Astrocyte of the hippocampus (primary cell): ENCODE measurements around the gene C2CD2.

ENCODE experiments used
- DNase-seq: peaks from one replicate; pipeline ENCODE4 v3.0.0; 2011; ENCODE audit warnings: low read depth, low spot score

Gene C2CD2

DNA sequence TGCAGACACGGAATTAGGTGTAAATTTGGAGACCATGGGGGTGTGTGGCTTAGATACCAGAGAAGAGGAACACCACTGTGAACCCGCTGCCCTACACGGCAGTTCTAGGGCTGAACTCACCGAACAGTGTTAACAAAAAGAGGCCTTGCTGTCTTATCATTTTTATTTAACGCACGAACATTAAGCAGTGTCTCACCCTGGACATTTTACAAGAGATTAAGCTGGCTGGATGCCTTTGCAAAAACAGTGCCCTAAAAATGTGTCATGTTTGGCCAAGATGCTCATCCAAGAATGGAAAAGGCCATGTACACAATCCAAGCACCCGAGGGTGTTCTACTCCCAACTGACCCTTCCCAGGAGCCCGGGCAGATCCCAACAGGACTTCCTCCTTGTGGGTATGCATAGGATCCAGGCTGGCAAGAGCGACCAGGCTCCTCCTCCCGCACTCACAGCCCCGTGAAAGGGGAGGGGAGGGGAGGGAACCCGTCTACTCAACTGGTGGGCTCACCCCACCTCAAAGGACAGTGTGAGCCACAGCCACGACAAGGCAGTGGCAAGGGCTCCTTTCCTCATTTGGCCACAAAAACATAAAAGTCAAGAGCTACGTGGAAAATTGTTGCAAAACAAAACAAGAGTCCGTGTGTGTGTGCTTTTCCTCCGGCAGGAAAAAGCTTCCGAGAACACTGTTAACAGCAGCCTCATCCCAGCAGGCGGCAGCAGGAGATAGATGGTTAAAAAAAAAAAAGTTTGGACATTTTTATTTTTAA lies 20.3 kb downstream of the C2CD2 start:
- DNase-seq, result no peak

DNA sequence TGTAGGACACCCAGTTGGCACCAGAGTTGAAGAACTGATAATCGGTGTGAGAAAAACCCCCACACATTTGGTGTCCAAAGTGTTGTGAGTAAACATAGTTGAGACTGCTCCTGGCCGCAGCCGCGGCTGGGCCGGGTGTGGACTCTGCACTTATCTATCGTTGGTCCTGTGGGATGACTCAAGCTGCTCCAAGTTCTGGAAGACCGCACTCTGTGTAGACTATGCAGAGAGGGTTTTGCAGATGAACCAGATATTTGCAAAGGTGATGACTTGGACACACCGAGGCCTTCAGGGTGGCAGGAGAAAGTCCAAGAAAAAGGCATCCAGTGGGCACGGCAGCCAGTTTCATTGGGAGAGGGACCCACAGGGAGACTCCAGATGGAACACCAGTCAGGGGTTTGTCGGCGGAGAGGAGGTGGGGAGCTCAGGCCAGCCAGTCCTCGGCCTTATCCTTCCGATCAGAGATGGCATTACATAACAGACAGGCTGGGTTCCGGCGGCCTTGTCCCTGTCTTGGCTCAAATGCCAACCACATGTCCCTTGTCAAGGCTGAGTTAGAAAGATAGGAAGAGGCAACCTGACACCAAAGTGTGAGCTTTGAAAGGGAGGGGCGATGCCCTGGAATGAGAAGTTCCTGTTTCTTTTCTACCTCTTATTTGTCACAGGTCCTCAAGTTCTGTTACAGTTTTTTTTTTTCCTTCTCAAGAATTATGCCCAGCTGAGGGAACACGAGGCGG lies 21.1 kb downstream of the C2CD2 start:
- peak; percentile 65 for DNase-seq

DNA sequence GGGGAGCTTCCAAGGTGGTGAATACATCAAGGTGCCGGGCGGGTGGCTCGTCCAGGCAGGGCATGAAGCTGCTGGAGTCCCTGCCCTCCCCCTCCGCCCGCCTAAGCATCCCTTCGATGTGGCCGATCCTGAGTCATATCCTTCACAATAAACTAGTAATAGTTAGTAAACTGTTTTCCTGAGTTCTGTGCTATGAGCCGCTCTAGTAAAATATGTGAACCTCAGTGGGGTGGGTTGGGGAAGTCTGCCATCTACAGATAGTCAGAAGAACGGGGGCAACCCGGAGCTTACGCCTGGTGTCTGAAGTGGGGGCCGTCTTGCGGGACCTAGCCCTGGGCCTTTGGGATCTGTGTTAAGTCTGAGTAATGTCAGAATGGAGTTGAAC lies 21.6 kb downstream of the C2CD2 start:
- DNase-seq, result peak; percentile 87

DNA sequence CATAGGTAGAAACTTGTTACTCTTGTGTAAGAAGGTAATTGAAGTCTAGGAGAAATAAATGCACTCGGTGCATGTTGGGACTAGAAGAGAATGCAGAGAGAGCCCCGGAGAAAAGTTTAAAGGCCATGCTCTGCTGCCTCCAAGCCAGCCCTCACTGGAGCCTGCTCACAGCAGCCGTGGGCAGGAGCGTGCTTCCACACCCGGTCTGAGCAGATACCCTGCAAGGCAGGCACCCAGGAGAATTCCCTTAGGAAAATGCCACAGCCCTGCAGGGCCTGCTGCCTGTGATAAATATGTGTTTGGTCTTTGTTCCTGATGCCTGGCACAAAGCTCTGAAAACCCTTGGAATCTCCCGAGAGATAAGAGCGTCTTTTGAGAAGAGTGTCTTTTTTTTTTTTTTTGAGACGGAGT lies 22.8 kb downstream of the C2CD2 start:
- DNase-seq, result peak; percentile 26

DNA sequence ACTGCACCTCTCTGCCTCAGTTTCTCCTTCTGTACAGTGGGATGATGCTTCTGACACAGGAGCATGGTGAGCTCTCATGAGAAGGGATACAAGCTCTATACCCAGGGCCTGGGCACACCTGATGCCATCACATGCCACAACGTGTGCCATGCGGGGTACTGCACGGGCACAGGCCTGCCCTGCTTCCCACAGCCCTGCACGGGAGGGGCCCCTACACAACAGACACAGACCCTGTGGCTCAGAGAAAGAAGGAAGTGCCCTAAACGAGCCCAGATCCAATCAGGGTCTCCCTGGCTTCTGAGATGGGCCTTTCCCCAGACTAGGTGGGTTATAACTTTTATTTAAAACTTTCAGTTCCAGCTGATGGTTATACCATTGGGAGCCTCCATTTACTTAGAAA lies 24.6 kb downstream of the C2CD2 start:
- no peak for DNase-seq

DNA sequence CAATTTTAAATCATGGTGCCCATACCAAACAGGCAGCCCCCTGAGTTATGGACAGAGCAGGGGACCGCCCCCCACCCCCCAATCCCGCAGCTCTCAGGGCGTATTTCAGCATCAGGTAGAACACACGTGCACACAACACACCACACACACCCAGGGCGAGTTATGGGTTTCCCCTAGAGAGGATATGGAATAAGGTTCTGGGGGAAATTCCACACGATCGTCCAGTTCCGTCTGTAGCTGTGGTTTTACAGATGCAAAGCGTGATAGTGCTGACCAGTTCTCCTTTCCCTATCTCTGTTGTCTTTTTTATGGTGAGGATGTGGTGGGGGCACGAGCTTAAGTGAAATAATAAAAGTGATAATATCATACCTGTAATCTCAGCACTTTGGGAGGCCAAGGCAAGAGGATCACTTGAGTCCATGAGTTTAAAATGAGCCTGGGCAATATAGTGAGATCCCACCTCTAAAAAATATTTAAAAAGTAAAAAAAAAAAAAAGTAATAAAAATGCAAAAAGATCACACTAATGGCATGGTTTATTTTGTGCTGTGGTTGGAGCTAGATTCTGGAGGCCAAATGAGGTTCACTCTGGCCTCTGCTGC lies 25.1 kb downstream of the C2CD2 start:
- no peak for DNase-seq

DNA sequence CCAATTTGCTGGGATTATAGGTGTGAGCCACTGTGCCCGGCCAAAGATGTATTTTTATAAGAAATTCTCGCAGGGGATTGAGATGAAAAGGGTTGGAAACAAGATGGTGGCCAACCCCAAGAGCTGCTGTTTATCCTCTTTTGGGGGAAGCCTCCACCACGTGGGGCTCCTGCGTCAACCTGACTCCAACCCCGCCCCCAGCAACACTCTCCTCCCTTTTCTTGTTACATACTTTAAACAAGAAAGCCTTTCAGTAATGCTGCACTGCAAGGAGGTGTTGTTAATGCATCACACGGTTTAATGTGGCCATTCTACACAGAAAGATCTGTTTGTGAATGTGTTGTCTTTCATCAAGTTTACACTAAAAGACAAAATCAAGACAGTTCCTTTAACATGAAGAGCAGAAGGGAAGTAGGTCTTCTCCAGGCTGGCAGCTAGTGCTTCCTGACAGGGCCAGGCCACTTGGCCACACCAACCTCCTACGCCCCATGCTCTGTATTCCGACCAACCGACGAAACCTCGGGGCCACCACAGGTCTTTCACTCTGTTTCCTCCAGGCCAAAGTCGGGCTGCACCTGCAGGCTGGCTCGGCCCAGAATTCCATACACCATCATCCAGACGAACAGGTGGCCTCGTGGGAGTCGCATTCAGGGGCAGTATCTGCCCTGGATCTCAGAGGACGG lies 25.9 kb downstream of the C2CD2 start:
- no peak for DNase-seq

DNA sequence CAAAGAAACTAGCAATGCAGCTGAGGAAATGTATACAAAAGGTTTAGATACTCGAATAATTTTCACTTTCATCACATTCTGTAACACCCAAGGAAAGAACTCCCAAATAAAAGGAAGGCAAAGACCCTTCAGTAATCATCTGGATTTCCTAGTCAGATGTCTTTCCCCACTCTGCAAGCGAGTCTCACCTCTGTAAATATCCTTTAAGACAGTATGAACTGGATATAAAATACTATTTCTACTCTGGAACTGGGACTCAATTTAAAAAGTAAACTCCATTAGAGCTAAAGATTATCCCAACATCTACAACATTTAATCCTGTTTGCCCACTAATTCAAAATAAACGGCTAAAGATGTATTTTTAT lies 27.0 kb downstream of the C2CD2 start:
- no peak for DNase-seq

DNA sequence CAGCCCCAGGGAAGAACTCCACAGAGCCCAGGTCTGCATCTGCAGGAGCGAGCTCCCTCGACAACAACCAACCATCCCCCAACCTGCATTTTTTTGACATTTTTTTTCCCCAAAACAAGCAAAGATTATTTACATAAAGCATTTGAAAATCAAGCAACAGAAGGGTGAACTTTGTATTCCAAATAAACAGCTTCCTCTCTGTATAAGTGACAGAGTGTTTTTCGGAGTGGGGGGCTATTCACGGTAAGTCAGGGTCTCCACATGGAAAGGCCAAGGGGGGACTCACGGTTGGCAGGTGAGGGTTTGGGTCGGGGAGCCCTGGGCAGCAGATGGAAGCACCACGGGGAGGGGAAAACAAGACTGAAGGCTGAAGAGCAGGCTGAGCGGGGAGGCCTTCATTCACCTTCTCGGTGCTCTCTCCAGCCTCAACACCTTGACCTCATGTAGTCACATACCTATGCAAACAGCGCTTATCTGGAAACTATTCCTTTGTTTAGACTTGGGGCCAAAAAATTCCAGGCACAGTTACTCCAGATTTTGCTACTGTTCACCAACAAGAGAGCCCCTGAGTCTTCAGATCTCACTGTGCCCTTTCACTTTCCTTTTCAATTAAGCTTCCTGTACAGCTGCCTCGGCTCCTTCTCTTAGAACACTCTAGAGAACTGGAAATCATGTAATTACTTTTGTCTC lies 27.6 kb downstream of the C2CD2 start:
- peak; percentile 64 for DNase-seq

DNA sequence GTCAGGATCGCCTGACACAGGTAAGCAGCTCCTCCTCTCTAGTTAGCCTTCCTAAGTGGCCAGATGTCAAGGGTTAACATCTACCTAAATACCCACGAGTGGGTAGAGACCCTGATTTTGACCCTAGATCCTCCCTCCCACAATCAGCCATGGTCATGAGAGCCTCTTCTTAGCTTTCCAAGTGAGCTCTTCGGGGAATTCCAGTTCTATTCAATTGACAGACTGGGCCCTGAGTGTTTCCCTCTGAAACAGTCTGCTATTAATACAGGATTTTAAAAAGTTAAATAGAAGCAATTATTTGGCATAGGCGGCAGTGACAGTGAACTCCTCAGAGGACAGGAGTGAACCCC lies 28.1 kb downstream of the C2CD2 start:
- DNase-seq, result no peak

DNA sequence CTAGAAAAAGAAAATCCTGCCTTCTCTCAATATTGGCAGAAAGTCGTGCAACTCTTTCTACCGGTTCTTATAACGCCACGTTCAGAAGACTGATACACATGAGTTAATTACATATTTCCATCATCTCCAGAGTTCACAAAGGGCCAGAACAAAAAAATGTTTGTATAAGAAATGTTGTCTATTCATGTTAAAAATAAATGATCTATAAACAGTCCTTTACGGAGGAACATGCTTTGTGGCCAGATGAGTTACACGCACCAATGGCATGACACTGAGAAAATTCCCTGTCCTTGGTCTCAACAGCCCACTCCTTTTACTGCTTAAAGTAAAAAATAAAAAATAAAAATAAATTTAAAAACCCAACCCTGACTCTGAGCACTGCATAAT lies 29.5 kb downstream of the C2CD2 start:
- DNase-seq, result peak; percentile 14

DNA sequence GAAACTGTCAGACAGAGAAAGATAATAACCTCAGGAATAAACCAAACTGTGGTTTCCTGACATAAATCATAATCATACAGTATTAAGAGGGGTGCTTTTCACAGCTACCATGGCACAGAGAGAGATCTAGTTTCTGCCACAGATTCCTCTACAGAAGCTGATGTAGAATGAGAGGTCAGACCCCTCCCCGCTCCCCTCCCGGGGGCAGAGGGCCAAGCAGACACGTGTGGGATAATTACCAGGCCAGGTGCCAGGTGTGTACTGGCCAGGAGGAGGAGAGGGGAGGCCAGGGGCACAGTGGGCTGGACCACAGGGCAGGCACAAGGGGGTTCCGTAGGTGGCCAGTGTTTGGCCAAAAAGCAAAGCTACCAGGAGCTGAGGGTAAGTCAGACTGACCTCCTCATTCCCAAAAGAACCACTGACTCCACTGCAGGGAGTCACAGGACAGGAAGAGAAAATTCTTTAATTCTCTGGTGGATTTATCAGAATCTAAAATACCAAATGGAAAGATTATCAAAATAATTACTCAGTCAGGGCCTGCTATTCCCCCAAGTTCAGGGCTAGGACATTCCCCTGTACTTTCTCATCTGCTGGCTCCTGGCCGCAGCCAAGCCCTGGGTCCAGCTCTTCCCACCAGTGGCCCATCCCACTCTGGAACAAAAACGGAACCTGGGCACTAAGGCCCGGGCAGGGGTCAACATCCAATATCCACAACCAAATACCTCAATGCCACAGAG lies 30.0 kb downstream of the C2CD2 start:
- DNase-seq, result peak; percentile 34

DNA sequence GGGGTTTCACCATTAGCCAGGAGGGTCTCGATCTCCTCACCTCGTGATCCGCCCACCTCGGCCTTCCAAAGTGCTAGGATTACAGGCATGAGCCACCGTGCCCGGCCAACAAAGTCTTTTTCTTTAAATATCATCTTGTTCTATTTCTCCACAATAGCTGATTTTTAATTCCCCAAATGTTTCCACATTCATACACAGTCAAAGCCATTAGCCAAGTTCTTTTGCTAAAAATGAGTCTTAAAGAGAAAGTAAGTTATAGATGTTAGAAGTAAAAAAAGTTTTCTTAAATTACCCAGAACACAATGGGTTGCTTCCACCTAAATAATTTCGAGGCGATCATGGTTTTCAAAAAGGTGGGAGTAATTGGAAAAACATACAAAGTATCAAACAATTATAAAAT lies 30.6 kb downstream of the C2CD2 start:
- DNase-seq, result no peak

DNA sequence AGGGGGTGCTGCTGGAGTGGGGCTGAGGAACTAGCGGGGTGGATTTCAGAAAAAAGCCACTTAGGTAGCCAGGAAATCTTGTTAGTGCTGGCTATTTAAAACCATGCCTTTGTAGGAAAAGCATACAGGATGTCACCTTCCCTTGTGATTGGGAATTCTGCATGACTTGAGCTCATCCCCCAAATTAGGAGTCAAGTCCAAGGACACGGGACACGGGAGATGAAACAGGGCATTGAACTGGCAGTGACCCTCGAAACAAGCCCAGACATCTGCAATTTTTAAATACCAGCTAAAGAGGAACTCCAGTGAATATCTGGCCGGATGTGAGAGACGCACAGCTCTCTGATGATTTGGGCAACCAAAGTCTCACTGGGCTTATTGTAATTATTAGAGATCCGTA lies 32.8 kb downstream of the C2CD2 start:
- DNase-seq, result no peak

DNA sequence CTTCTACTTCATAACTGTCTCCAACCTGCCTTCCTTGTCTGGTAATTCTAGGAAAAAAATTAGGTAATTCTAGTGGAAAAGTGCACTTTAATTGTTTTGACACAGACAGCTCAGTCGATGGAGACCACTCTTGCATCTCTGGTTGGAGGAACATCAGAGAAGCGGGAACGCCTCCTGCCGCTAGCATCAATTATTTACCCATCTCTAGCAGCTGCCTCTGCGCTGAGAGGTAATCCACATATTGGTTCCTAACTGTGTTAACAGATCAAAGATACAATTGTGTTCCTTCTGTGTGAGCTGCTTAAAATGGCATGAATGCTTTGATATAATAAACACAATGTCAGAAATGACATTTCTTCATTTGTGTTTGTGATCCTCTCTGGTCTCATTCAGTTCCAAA lies 33.3 kb downstream of the C2CD2 start:
- no peak for DNase-seq

DNA sequence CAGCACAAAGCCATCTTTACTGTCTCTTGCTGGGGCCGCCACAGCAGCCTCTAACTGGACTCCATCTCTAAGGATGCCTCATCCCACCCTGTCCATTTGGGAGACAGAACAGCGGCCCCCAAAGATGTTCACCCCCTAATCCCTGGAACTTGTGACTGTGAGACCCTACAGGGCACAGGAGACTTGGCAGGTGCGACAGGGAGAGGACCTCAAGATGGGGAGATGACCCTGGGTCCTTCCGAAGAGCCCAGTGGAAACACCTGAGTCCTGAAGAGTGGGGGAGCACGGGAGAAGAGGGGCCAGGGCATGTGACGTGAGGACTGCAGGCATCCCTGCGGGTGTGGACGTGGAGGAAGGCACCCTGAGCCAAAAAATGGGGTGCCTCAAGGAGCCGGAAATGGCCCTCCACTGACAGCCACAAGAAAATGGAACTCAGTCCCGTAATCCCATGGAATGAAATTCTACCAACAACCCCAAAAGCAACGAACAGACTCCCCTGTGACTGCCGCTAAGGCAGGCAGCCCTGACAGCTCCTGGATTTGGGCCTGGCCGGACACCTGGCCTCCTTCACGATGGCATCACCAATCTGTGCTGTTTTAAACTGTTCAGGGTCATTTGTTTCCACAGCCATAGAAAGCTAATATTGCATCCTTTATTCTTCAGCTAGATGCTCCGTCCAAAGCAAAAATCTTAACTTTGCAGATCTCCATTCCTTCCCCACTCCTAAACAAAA lies 34.0 kb downstream of the C2CD2 start:
- no peak for DNase-seq

DNA sequence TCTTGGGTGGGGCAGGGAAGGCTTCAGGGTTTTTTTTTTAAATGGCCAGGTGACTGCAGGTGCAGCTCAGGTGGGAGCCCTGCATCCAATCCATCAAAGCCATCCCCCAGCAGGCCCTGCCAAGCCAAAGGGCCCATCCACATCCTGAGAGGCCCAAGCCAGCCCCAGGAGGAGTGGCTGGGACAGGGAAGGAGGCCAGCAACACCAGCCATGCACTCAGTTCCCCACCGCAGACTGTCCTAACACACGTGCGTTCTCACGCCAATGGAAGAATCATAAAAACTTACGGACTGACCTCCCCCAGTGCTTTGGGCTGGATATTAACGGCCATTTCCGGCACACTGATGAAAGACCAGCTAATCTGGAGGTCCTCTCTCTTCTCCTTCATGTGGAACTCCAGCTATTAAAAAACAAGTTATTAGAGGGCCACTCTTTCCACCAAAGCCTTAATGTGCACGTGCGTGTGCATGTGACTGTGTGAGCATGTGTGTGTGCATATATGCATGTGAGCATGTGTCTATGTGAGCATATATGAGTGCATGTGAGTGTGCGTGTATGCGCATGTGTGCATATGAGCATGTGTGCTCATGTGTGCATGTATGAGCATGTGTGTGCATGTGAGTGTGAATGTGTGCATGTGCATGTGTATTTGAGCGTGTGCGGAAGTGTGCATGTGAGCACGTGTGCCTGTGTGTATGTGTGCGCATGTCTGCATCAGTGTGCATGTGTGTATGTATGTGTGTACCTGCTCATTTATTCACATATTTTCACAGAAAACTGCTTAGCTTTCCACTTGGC lies 35.1 kb downstream of the C2CD2 start:
- DNase-seq, result no peak

DNA sequence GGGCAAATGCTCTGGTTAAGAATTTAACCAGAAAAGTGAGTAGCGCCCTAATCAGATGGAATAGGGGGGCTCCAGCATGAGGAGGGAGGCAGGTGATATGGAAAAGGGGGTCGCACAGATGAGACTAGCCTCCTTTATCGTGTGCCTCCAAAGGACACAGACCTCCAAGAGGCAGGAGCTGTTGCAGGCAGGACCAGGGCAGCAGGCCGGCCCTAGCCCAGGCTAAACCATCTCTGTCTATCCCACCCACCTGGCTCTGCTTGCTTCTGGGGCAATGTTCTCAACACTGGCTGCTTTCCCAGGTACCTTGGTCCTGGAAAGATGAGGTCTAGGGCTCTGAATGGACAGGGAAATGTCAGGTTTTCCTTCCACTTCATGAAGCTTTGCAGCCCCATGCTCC lies 36.3 kb downstream of the C2CD2 start:
- DNase-seq, result no peak

DNA sequence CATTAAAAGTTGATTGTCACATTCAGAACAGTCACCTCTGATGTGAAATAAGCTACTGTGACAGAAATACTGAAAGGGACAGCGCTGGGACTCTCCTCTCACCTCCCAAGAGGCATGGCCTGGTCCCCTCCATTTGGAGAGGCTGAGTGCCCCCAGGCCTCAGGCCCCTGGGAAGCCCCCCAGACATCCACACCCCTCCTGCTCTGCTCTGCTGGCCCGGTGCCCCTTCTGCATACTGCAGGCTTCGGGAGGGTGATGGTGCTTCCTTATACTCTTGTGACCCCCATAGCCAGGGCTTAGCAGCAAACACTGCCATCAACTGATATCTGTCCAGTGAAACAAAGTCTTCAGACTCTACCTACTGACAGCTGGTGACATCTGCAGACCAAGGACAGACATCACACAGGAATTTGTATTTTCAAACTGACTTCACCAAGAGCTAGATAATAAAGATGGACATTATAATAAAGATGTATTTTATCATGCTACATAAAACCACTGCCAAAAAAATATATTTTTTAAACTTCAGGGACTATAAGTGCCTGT lies 36.9 kb downstream of the C2CD2 start:
- no peak for DNase-seq
